Embryonic facial prominence (tissue), 1 donor: ENCODE measurements around the gene RPS18.
"Not testable (repeated sequence)": the region's sequence is repeated elsewhere in the genome, so short reads cannot be mapped to it uniquely, and the experiment has no call there.

ENCODE experiments used
- DNase-seq: peaks from one replicate; pipeline ENCODE4 v3.0.0-alpha.2; 2016; ENCODE audit errors: extremely low spot score

RPS18 gene

GRCh38 chr6:33272275-33273128, 627 bp downstream of the RPS18 start:
- no peak for DNase-seq

GRCh38 chr6:33273129-33273923, 1.5 kb downstream of the RPS18 start:
- DNase-seq, result no peak

DNA sequence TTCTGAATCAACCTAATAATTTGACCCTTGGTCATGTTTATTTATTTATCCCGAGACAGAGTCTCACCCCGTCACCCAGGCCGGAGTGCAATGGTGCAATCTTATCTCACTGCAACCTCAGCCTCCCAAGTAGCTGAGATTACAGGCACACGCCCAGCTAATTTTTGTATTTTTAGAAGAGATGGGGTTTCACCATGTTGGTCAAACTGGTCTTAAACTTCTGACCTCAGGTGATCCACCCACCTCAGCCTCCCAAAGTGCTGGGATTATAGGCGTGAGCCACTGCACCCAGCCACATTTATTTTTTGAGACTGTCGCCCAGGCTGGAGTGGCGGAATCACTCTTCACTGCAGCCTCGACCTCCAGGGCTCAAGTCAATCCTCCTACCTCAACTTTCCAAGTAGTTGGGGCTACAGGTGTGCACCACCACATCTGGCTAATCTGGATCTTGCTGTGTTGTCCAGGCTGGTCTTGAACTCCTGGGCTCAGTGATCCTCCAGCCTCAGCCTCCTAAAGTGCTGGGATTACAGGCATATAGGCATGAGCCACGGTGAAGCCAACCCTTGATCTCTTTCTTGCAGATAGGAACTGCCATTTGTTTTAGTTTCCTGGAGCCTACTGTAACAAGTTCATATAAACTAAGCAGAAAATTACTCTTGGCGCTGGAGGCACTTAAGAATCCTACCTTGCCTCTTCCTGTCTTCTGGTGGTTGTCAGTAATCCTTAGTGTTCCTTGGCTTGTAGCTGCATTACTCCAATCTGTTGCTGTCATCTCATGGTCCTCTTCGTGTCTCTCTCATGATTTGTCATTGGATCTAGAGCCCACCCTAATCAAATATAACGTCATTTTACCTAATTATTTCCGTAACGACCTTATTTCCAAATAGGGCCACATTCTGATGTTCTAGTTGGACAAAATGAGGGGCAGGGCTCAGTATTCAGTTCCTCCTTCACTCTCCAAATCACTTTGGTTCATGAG, 2.3 kb downstream of the RPS18 start:
- DNase-seq, result no peak

GRCh38 chr6:33275795-33276580, 4.1 kb downstream of the RPS18 start:
- DNase-seq, result not testable (repeated sequence)

GRCh38 chr6:33276581-33276863, 4.6 kb downstream of the RPS18 start:
- no peak for DNase-seq

GRCh38 chr6:33276864-33277662, 5.2 kb downstream of the RPS18 start, which contains the start of gene B3GALT4:
Gene B3GALT4, plus strand, starts transcription at chr6:33277123. Its CDS starts 297 bp downstream, at chr6:33277420.
- DNase-seq, result no peak

GRCh38 chr6:33277663-33278391, 6.0 kb downstream of the RPS18 start:
- DNase-seq, result no peak

DNA sequence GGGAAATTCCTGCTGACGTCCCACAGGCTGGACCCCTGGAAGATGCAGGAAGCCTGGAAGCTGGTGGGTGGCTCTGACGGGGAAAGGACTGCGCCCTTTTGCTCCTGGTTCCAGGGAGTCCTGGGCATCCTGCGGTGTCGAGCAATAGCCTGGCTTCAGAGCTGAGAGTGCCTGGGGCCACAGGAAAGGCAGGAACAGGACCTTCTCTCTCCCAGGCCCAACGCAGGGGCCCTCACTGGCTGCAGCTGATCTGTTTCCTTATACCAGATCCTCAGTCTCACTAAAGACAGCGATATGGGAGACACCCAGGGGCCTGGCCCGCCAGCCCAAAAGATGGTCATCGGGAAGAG, 6.5 kb downstream of the RPS18 start:
- DNase-seq, result no peak

GRCh38 chr6:33278810-33279209, 6.9 kb downstream of the RPS18 start:
- DNase-seq, result no peak

- no peak for DNase-seq
Measured at GRCh38 chr6:33279257-33279695, 7.4 kb downstream of the RPS18 start.

GRCh38 chr6:33279971-33280511, 8.2 kb downstream of the RPS18 start:
- no peak for DNase-seq

DNA sequence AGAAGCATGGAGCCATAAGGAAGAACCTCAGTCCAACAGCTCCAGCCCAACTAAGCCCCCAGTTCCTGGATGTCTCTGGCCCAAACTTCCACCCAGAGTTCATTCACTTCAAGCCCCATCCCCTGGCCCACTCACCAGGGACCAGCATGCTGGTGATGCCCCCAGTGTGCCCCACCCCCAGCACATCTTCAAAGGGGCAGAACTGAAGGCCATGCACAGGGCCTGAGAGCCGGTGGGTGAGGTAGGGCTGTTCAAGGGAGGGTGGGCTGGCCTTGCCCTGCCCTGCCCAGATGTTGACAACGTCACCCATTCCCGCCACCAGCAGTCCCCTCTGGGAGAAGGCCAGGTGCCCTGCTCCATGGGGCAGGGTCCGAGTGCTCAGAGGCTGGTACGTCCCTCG, 8.7 kb downstream of the RPS18 start:
- DNase-seq, result no peak

DNA sequence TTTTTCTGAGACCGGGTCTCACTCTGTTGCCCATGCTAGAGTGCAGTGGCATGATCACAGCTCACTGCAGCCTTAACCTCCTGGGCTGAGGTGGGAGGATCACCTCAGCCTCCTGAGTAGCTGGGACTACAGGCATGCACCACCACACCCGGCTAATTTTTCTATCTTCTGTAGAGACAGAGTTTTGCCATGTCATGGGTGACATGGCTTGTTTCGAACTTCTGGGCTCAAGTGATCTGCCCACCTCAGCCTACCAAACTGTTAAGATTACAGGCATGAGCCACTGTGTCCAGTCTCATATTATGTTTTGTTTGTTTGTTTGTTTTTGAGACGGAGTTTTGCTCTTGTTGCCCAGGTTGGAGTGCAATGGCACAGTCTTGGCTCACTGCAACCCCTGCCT, 13.3 kb downstream of the RPS18 start:
- not testable (repeated sequence) for DNase-seq

GRCh38 chr6:33286946-33287914, 15.4 kb downstream of the RPS18 start:
- DNase-seq, result peak; percentile 4

DNA sequence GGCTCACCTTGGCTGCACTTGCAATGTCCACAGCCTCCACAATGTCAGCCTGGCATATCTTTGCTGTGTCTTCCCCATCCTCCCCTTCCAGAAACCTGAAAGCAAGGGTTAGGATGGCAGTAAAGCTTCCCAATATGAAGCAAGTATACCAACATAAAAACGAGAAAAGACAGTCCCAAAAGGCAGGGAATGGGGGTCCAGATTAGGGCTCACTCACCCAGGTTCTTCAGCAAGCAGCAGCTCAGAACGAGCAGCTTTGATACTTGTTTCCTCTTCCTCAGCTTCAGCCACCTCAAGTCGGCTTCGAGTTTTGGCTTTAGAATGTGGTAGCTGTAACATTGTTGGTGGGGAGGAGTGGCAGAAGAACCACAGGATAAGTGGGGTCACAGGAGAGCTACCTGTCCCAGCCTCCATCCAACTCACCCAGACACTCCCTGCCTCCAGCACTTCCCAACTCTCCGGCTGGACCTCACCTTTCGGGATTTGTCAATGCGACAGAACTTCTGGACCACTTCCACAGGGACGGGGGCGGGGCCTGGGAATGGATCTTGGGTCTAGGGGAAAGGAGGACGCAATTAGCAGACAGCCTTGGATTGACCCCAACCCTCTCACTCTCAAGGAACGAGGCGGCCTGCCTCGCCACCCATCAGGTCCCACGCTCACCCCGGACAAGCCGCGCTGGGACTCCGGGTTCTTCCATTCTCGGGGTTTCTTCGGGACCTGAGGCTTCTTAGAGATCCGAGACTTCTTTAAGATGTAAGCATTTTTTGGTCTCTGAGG, 16.5 kb downstream of the RPS18 start:
- DNase-seq, result peak; percentile 5

DNA sequence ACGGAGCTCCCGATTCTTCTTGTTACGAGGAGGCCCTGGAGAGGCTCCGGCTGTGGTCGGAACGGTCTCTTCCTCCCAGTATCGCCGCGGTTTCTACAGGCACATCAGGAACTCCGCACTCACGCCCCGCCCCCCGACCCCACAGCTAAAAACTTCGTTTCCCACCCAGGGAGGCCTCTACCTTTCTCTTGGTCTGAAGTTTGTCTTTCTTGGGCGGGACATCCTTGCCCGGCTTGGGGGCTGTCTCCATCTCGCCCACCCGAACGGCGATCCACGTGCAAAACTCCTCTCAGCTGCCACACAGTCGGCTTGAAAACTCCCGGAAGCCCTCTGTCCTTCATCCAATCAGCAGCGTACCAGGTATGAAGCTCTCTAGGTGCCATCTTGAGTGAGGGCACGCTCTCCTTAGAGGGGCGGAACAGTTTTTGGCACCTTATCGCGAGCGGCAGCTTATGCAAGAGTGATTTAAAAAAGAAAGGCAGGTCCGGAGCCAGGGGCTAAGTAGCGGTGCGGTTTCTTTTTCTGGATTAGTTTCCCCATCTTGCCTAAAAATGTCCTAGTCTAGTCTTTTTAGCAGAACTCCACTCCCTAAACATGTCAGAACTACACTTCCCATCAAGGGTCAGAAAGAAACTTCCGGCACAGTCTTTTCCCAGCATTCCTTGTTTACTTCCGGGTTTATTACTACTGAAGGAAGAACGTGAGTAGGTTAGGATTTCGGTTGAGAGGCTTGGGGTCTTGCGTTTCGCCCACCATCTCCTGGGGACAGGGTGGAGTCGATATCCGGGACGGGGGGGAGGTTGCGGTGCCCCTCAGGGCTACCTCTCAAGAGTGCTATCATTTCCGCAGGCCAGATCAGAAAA, 17.3 kb downstream of the RPS18 start, which contains the start of the genes PFDN6 and WDR46:
TSS of gene PFDN6 (plus strand) at position 681 of the 863 bp plus-strand sequence. CDS start 256 bp downstream, outside the sequence.
TSS of gene WDR46 (minus strand) at position 319 of the 863 bp plus-strand sequence. CDS start at position 250, 69 bp downstream.
- DNase-seq, result peak; percentile 92
